Esophagus muscularis mucosa (tissue), 4 donors: ENCODE measurements around the gene ERAP2.
"Not testable (repeated sequence)": the region's sequence is repeated elsewhere in the genome, so short reads cannot be mapped to it uniquely, and the experiment has no call there.

Experiments
- EP300 ChIP-seq: sonication (generic); formaldehyde crosslinking; IDR thresholded peaks from one replicate; pipeline ENCODE4 v1.6.1; 2017; ENCODE audit warnings: antibody characterized with exemption
- POLR2A ChIP-seq: fragments of 450-650 bp; IDR thresholded peaks from one replicate; pipeline ENCODE4 v1.6.1; 2017; ENCODE audit warnings: antibody characterized with exemption, moderate library complexity, mild to moderate bottlenecking, low read depth
- POLR2AphosphoS5 ChIP-seq, 2 donors: sonication (generic); formaldehyde crosslinking; IDR thresholded peaks; one replicate each; pipeline ENCODE4 v1.6.1; 2017; ENCODE audit warnings: antibody characterized with exemption in 2 of 2
- TF ChIP-seq, protein P1 (sequence below), 3 experiments: fragments of 200-600 bp in 2 of 3; fragments of 450-650 bp in 1 of 3; sonication (generic) in 2 of 3; IDR thresholded peaks; one replicate each; pipeline ENCODE4 v1.5.1; 2017 to 2019; ENCODE audit warnings: antibody characterized with exemption in 3 of 3, mild to moderate bottlenecking in 2 of 3, moderate library complexity in 1 of 3

GRCh38 chr5:96841931-96842330, 34.4 kb upstream of the ERAP2 start:
- TF ChIP-seq, protein P1, sequence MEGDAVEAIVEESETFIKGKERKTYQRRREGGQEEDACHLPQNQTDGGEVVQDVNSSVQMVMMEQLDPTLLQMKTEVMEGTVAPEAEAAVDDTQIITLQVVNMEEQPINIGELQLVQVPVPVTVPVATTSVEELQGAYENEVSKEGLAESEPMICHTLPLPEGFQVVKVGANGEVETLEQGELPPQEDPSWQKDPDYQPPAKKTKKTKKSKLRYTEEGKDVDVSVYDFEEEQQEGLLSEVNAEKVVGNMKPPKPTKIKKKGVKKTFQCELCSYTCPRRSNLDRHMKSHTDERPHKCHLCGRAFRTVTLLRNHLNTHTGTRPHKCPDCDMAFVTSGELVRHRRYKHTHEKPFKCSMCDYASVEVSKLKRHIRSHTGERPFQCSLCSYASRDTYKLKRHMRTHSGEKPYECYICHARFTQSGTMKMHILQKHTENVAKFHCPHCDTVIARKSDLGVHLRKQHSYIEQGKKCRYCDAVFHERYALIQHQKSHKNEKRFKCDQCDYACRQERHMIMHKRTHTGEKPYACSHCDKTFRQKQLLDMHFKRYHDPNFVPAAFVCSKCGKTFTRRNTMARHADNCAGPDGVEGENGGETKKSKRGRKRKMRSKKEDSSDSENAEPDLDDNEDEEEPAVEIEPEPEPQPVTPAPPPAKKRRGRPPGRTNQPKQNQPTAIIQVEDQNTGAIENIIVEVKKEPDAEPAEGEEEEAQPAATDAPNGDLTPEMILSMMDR (IDR thresholded peaks at IDR 0.05): not testable (repeated sequence)
- not testable (repeated sequence) for TF ChIP-seq POLR2A; POLR2AphosphoS5 (IDR thresholded peaks at IDR 0.05); EP300
